Astrocyte (in vitro differentiated cells and primary cell): ENCODE data around the gene ADGRD1. TPM values are rescaled to one million over a fixed set of nuclear protein-coding genes. Genes with fewer than 3 reads are reported as not detected.

Experiments used
- DNase-seq: peaks from one replicate; pipeline ENCODE4 v3.0.0-alpha.2; 2010; ENCODE audit warnings: low read depth
- FAIRE-seq: peaks from 2 replicates; lab custom pipeline; 2011; peaks lifted over from hg19 to GRCh38; lab: Jason Lieb, UNC
- H2AFZ ChIP-seq: 2 replicates; pipeline ENCODE4 v1.6.0; 2012; ENCODE audit warnings: low read depth, low read length, inconsistent platforms
- H3K27ac ChIP-seq: 2 replicates; pipeline ENCODE4 v1.5.1; 2011; ENCODE audit warnings: low read depth, low read length, inconsistent platforms
- H3K27me3 ChIP-seq: 2 replicates; pipeline ENCODE4 v1.6.0; 2011; ENCODE audit warnings: low read length, inconsistent platforms; ENCODE audit not compliant: insufficient read depth
- H3K36me3 ChIP-seq: 2 replicates; pipeline ENCODE4 v1.5.1; 2011; ENCODE audit warnings: low read length, inconsistent platforms; ENCODE audit not compliant: insufficient read depth
- H3K4me1 ChIP-seq: 2 replicates; pipeline ENCODE4 v1.5.1; 2011; ENCODE audit warnings: low read length, inconsistent platforms; ENCODE audit not compliant: insufficient read depth
- H3K4me2 ChIP-seq: 2 replicates; pipeline ENCODE4 v1.6.0; 2012; ENCODE audit warnings: low read length, inconsistent platforms
- H3K4me3 ChIP-seq: 2 replicates; pipeline ENCODE4 v1.5.1; 2011; ENCODE audit warnings: low read depth, mild to moderate bottlenecking, low read length, inconsistent platforms; ENCODE audit not compliant: insufficient read depth
- H3K79me2 ChIP-seq: 2 replicates; pipeline ENCODE4 v1.6.0; 2012; ENCODE audit warnings: mild to moderate bottlenecking, low read length, inconsistent platforms; ENCODE audit not compliant: insufficient read depth
- H3K9ac ChIP-seq: 2 replicates; pipeline ENCODE4 v1.6.0; 2012; ENCODE audit warnings: mild to moderate bottlenecking, low read length, inconsistent platforms
- H3K9me3 ChIP-seq: 2 replicates; pipeline ENCODE4 v1.5.1; 2012; ENCODE audit warnings: low read depth, mild to moderate bottlenecking, low read length, inconsistent platforms; ENCODE audit not compliant: insufficient read depth
- H4K20me1 ChIP-seq: 2 replicates; pipeline ENCODE4 v1.6.0; 2012; ENCODE audit warnings: low read length, inconsistent platforms; ENCODE audit not compliant: insufficient read depth
- H3K27ac Mint-ChIP-seq: one replicate; pipeline ENCODE4 v1.8.0; 2021; ENCODE audit warnings: mild to moderate bottlenecking, mixed read lengths; ENCODE audit not compliant: unreplicated experiment
- H3K27me3 Mint-ChIP-seq: one replicate; pipeline ENCODE4 v1.8.0; 2021; ENCODE audit warnings: low read depth, mixed read lengths; ENCODE audit not compliant: unreplicated experiment
- H3K36me3 Mint-ChIP-seq: one replicate; pipeline ENCODE4 v1.8.0; 2021; ENCODE audit warnings: low read depth, mixed read lengths; ENCODE audit not compliant: unreplicated experiment
- H3K4me1 Mint-ChIP-seq: one replicate; pipeline ENCODE4 v1.8.0; 2021; ENCODE audit warnings: low read depth, mixed read lengths; ENCODE audit not compliant: unreplicated experiment
- H3K4me3 Mint-ChIP-seq: one replicate; pipeline ENCODE4 v1.8.0; 2021; ENCODE audit warnings: mild to moderate bottlenecking, moderate library complexity, mixed read lengths; ENCODE audit not compliant: unreplicated experiment
- H3K9me3 Mint-ChIP-seq: one replicate; pipeline ENCODE4 v1.8.0; 2021; ENCODE audit warnings: mild to moderate bottlenecking, mixed read lengths; ENCODE audit not compliant: unreplicated experiment
- CTCF ChIP-seq: IDR thresholded peaks from 2 replicates; pipeline ENCODE4 v1.5.1; 2011; ENCODE audit warnings: low read depth, mild to moderate bottlenecking, inconsistent platforms, low read length, moderate library complexity; ENCODE audit not compliant: insufficient read depth
- EZH2 ChIP-seq: IDR thresholded peaks from 2 replicates; pipeline ENCODE4 v1.6.1; 2012; ENCODE audit warnings: mild to moderate bottlenecking, low read length, inconsistent platforms; ENCODE audit not compliant: insufficient read depth
- total RNA-seq: library from RNA; stranded (reverse); gene quantifications from 2 replicates; pipeline ENCODE4 v1.2.1, GENCODE V29; 2021

ADGRD1 gene
- total RNA-seq, 1 donor from 2014 or later: 3.0 TPM

GRCh38 chr12:131166717-131167116 is 213.0 kb downstream of the ADGRD1 start:
- no peaks in the 10 kb centered on the region for H3K9me3 Mint-ChIP-seq
- no peak for DNase-seq

GRCh38 chr12:131167334-131167733 is 213.6 kb downstream of the ADGRD1 start:
- H3K9me3 ChIP-seq: no peaks in the 10 kb centered on the region
- H3K36me3 ChIP-seq: no peaks in the 10 kb centered on the region
- H3K4me3 ChIP-seq: no peak overlapping the region
- Mint-ChIP-seq H3K9me3 (no peaks in the 10 kb centered on the region), H3K36me3 (no peaks in the 10 kb centered on the region), H3K27me3 (peaks cover 24% of the 10 kb centered on the region), H3K4me1 (peaks cover 8% of the 10 kb centered on the region), H3K4me3 (no peak overlapping the region), H3K27ac (no peak overlapping the region)
- H3K27me3 ChIP-seq: no peaks in the 10 kb centered on the region
- H3K4me1 ChIP-seq: no peaks in the 10 kb centered on the region
- no peak for DNase-seq
- no peak overlapping the region for H3K9ac ChIP-seq
- TF ChIP-seq EZH2 (no peak), CTCF (no peak)
- H3K27ac ChIP-seq: no peak overlapping the region
- no peak overlapping the region for H3K4me2 ChIP-seq
- no peaks in the 10 kb centered on the region for H4K20me1 ChIP-seq
- H3K79me2 ChIP-seq: no peaks in the 10 kb centered on the region
- no peak for FAIRE-seq
- H2AFZ ChIP-seq: no peak overlapping the region

More at GRCh38 chr12:131166717-131167116, 213.0 kb downstream of the ADGRD1 start:
- no peak for TF ChIP-seq EZH2
- H2AFZ ChIP-seq: no peak overlapping the region
- no peak overlapping the region for H3K9ac ChIP-seq
- no peaks in the 10 kb centered on the region for H3K4me1 ChIP-seq
- H3K36me3 Mint-ChIP-seq: no peaks in the 10 kb centered on the region
- H3K27me3 ChIP-seq: no peaks in the 10 kb centered on the region
- H3K4me1 Mint-ChIP-seq: peaks cover 8% of the 10 kb centered on the region
- no peak overlapping the region for H3K4me2 ChIP-seq
- no peak overlapping the region for H3K4me3 ChIP-seq
- H3K9me3 ChIP-seq: no peaks in the 10 kb centered on the region
- H3K36me3 ChIP-seq: no peaks in the 10 kb centered on the region
- H3K27ac ChIP-seq: no peak overlapping the region
- no peaks in the 10 kb centered on the region for H3K79me2 ChIP-seq
- FAIRE-seq: no peak
- H3K27ac Mint-ChIP-seq: no peak overlapping the region
- no peak overlapping the region for H3K4me3 Mint-ChIP-seq
- peaks cover 28% of the 10 kb centered on the region for H3K27me3 Mint-ChIP-seq
- H4K20me1 ChIP-seq: no peaks in the 10 kb centered on the region

DNA sequence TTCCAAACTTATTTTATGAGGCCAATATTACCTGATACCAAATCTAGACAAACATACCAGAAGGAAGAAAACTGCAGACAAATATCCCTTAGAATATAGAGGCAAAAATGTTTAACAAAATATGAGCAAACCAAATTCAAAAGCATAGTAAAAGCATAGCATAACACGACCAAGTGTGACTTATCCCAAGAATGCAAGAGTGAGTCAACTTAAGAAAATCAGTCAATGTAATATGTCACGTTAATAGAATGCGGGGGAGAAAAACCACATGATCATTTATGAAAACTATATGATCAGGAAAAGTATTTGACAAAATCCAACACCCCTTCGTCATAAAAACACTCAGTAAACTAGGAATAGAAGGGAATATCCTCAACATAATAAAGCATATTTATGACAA is 217.3 kb downstream of the ADGRD1 start:
- Histone ChIP-seq H3K79me2 (no peaks in the 10 kb centered on the region), H3K4me2 (no peak overlapping the region), H2AFZ (no peak overlapping the region), H3K27me3 (no peaks in the 10 kb centered on the region), H3K9me3 (no peaks in the 10 kb centered on the region), H3K4me3 (no peak overlapping the region), H3K27ac (no peak overlapping the region), H3K9ac (no peak overlapping the region), H3K4me1 (no peaks in the 10 kb centered on the region), H4K20me1 (no peaks in the 10 kb centered on the region), H3K36me3 (no peaks in the 10 kb centered on the region)
- peaks cover 6% of the 10 kb centered on the region for H3K9me3 Mint-ChIP-seq
- no peak for TF ChIP-seq CTCF
- no peak for TF ChIP-seq EZH2
- no peak overlapping the region for H3K27ac Mint-ChIP-seq
- peaks cover 21% of the 10 kb centered on the region for H3K27me3 Mint-ChIP-seq
- H3K4me1 Mint-ChIP-seq: peaks cover 8% of the 10 kb centered on the region
- no peak for DNase-seq
- FAIRE-seq: no peak
- no peaks in the 10 kb centered on the region for H3K36me3 Mint-ChIP-seq
- H3K4me3 Mint-ChIP-seq: no peak overlapping the region
